ENCODE measurements around the gene MYO16. TPM values are rescaled to one million over a fixed set of nuclear protein-coding genes. Genes with fewer than 3 reads are reported as not detected.

Gene MYO16
- total RNA-seq, 1 donor from 2014 or later: not detected

DNA sequence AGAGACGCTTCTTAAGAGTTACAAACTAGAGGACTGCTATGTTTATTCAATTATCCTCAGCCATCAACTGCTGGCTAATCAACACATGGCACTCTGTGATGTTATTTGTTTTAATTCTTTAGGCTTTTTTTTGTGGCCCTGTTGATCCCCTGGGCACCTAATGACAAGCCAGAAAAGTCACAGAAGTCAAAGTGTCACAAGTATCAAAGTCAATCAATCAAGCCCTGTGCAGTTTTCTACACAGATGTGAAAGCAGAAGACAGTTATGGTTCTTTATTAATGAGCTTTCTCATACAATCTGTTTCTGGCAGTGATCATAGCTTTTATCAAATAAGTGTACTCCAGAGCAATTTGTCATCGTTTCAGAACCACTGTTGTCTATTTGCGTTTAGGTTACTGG is 34.3 kb downstream of the MYO16 start:
- DNase-seq (ENCODE audit: low spot score): no peak

DNA sequence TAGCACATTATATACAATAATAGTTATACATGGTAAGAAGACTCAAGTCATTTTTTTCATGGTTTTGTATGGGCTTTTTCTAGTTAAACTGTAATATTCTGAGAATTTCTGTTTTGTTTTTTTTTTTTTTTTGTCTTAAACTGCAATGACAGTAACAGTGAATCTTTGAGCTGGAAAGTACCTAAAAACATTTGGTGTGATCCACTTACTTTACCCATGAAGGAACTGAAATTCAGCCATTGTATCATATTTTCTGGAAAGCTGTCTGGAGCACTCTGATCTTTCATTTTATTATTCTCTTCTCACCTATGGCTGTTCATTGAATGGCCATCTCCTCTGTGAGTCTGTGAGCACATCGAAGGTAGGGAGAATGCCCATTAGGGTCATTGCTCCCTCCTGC is 37.8 kb downstream of the MYO16 start:
- DNase-seq (ENCODE audit: low spot score): no peak

DNA sequence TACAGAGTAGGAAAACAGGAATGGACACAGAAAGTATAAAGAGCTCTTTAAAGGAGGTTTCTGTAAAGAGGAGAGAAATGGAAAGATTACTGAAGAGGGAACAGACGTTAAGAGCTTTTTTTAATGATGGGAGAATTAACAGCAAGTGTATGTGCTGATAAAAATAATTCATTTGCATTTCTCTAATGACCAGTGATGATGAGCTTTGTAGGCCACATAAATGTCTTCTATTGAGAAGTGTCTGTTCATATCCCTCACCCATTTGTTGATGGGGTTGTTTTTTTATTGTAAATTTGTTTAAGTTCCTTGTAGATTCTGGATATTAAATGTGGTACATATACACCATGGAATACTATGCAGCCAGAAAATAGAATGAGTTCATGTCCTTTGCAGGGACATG is 40.0 kb downstream of the MYO16 start:
- no peak for DNase-seq (ENCODE audit: low spot score)

DNA sequence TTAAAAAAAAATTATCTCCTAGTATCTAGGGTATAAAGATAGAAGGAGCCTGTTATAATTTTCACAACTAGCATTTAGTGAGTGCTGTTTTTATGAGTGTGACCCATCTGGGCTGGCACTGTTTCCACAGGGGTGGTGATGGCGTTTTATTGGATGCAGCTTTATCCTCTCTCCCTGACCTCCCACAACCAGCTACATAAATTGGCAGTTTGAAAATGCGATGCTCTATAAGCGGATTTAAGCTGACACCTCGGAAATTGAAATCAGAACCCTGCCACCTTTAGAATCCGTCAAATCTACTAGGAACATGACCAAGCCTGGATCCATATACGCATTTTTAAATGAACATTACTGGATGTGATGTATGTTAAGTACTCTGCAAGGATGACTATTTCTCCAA is 44.9 kb downstream of the MYO16 start:
- no peak for DNase-seq (ENCODE audit: low spot score)

DNA sequence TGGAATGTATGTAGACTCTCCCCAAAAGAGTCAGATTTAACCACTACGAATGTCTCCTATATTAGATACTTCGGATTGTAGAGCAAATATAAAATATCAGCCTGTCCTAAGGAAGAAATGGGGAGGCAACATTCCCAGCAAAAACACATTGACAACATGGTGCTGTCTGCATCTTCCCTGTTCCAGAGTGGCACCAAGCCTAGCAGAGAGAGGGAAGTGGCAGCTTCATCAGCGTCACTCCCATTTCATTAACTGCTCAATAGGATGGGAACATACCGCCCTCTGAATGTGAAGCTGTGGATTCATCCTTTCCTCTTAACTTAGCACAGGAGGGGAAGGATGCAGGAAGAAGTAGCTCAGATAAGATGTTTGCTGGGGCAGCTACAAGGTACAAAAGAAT is 45.4 kb downstream of the MYO16 start:
- DNase-seq (ENCODE audit: low spot score): no peak

DNA sequence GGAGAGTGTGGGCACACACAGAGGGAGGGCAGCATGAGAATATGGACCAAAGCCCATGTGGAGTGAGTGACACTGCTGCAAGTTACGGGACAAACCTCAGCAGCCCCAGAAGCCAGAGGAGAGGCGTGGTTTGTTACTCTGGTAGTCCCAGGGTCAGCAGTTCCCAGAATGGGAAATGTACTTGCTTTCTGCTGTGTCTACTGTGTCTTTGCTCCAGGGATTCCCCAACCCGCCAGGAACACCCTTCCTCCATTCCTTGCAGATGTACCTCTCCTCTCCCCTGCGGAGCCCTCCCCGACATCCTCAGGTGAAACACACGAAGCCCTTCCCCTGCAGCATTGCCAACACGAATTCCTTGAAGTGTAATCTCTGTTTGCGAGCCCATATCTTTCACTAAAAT is 47.2 kb downstream of the MYO16 start:
- DNase-seq (ENCODE audit: low spot score): no peak

DNA sequence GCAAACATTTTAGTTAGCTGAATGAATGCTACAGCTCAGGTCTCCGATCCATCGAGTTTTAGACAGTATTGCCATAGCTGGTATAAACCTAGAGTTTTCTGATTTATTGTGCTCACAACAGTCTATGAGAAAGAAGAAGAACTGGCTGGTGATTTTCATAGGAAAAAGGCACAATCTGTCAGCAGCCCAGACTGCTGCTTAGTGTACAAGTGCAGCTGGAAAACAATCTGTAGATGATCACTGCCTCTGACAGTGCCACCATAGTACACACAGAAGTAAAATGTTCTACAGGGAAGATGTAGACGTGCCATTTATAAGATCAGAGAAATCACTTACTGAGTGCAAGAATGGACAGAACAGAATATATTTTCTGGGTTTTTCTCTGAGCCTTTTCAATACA is 48.4 kb downstream of the MYO16 start:
- DNase-seq (ENCODE audit: low spot score): no peak

DNA sequence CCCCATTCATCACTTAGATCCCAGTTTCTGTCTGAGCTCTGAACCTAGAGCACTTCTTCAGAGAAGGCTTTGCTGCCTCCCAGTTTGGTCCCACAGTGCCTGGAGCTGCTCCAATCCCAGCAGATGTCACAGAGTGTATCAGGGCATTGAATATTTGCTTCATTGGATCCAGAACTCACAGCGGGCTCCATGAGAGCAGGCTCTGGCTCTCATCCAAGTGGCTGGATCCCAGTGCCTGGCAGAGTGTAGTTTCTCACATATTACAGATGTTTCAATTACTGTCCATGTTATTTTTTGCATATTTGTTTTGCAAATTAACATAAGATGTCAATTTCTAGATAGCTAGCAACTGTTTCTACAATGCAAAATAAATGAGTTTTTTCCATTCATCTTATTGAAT is 50.6 kb downstream of the MYO16 start:
- no peak for DNase-seq (ENCODE audit: low spot score)

DNA sequence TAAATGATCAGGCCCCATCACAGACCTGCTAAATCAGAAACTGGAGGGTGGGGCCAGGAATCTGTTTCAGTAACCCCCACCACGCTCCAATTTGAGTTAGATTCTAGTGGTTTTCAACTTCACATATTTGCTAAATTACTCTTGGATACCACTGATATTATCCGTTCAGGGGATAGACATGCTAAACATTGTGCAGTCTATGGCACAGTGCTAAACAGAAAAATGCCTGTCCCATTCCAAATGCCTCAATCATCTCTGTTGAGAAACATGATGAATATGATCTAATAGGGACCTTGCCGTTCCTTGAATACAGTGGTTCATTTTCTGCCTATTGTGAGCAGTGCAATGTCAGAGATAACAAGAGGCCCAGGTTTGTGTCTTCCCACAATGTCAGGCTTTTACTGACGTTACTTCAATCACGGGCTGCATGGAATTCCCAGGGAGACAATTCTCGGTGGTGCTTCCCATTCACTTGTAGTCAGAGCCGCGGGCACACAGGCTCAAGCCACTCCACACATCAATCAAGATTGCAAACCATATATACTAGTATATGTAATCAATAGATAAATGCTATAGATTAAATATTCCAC is 52.7 kb downstream of the MYO16 start:
- DNase-seq (ENCODE audit: low spot score): no peak

DNA sequence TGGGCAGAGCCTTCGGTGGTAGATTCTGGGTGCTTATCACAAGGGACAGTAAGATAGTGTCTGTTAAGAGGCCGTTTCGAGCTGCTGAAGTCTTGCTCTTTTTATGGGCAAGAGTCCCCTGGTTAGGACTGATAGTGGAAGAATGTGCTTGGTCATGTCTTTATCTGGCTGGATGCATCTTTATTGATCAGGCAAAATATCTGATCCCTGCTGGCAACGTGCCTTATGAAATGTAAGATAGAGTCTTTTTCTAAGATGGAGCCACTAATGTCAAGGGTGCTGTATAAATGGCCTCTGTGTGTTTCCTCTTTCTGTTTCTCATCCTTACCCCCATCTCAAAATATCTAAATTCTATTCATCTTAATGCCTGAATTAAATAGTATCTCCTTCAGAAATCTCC is 53.3 kb downstream of the MYO16 start:
- DNase-seq (ENCODE audit: low spot score): no peak

DNA sequence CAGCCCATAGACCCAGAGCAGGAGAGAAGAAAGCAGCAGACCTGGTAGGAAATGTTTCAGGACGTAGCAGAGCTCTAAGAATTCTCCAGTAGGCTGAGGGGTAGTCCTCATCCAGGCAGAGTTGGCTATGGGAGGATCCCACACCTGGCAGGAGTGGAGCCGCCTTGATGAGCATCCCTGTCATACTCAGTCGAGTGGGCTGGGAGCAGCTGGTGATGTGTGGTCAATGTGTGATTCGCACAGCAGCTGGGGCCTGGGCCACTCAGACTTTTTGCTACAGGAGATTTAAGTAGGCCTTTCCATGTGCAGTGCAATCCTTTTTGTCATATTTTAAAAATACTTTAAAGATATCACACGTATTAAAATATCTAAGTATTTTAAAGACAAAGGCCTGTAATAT is 56.6 kb downstream of the MYO16 start:
- DNase-seq (ENCODE audit: low spot score): no peak

DNA sequence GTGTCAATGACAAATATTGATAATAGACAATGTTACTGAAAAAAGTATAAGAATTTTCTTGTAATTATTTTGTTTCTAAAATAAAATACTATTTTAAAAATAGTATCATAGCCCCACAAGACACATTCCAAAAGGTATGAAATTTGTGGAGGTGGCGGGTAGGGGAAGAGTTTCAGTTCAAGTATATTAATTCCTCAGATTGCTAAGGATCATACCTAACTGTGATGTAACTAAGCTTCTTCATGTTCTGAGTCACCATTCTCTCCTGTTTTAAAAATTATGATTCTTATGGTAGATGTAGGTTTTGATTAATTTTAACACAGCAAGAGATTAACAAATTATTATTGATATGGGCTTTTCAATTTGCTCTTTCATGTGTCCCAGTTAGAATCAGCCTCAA is 61.3 kb downstream of the MYO16 start:
- no peak for DNase-seq (ENCODE audit: low spot score)

DNA sequence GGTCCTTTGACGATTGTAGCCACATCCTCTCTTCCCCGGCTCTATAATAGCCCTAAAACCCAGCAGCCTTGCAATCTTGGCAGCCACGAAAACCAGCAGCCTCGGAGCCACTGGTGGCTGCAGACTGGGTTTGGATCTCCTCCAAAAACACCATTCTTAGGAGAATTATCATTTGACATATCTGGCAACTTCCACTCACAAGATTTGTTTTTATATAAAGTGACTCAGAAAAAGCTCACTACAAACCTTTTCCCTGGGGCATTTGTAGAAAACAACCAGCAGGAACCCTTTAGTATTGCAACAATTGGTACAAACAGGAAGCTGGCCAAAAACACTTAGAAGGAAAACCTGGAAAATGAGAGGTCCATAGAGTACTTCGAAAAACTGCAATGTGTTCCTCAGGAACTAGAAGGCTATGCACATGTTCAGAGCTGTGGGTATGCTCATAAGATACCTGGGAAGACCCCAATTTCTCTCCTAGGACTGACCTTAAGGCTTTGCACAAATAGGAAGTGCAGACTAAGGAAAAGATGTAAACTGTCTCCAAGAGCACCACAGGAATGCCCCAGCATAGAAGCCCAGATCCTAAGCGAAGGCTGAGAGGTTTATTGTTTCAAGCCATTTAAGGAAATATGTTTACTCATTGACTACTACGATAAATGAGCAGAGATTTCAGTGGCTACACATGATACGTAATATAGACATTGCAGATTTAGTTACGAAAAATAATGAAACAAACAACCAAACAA is 71.2 kb downstream of the MYO16 start:
- DNase-seq (ENCODE audit: low spot score): no peak

DNA sequence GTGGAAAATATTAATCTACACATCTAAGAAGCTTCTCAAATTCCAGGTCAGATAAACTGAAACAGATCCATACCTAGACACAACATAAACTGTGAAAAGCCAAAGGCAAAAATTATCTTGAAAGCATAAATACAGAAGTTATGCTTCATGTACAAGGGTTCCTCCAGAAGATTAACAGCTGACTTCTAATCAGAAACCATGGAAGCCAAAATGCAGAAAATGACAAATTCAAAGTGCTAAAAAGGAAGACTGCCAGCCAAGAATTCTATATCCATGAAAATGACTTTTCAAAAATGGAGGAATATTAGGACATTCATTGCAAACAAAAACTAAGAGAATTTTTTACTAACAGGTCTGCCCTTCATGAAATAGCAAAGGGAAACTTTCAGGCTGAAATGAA is 72.8 kb downstream of the MYO16 start:
- no peak for DNase-seq (ENCODE audit: low spot score)

DNA sequence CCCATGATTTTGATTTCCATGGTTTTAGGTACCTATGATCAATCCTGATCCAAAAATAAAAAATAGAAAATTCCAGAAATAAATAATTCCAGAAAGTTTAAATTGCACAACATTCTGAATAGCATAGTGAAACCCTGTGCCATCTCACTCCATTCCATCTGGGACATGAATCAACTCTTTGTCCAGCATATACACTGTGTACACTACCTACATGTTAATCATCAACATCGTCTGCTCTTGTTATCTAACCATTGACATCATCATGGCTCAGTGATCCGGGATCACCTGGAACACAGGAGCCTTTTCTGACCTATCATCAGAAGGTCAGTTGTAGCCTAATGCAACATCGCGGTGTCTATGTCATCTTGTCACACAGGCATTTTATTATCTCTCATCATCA is 75.6 kb downstream of the MYO16 start:
- DNase-seq (ENCODE audit: low spot score): no peak

DNA sequence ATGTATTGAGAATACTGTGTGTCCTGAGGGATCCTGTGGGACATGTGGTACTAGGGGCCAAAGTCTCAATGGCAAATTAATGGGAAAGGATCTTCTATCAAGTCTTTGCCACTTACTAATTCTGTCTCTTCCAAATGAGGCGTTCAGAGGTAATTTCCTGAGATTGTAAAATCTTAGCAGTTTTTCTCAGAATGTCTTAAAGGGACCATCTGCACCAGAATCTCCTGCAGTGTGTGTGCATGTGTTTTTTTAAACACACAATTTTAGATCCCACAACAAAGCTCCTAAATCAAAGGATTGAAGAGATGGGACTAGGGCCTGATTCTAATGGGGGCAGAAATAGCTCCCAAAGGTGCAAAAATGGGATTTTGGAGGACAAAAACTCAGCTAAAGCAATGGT is 78.2 kb downstream of the MYO16 start:
- no peak for DNase-seq (ENCODE audit: low spot score)

DNA sequence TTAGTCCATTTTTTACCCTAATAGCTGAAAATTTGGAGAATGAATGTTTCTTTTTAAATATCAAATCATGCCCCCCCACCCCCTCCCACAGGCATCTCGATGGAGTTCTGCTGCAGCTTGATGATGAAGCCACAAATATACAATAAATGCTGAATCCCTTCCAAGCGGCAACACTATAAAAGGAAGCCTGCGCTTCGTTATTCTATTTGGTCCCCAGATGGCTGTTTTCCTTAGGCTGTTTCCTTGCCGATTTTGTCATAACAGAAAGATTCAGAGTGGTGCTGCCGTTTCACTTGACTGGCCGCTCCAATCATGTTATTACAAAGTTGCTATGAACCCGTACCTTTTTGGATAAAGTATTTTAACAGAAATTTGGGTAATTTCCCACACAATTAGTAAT is 79.5 kb downstream of the MYO16 start:
- DNase-seq (ENCODE audit: low spot score): no peak

DNA sequence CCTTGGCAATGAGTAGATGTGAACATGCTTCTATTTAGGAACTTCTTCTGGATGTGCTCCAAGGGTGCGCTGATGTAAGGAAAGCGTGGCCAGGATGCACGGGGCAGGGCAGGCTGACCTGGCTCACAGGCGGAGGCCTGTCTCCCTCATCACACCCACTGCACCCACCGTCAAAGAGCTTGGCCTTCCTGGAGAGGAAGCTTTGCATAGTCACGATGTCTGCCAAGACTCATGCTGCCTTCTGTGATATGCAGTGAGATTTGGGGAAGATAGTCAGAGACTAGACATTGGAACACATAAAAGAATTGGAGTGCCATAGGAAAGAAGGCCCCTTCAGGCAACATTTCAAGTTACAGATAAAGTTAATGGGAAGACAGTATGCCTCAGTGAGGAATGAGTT is 82.0 kb downstream of the MYO16 start:
- DNase-seq (ENCODE audit: low spot score): no peak

DNA sequence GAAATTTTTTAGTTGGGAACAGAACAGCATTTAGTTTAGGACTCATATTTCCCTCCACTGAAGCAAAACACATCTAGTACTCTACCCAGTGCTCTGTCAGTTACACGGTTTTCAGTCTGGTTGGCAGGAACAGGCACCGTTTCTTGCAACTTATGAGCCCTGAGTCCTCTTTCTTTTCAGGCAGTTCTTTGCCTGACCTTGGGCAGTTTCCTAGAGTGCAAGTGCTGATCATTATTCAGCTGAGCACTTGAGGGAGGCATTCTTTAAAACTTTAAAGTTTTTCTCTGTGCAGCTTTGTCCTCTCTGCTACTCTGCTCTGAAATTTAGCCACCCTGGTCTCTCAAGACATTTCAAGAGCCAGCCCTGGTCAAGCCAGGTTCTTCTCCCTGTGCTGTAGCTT is 96.1 kb downstream of the MYO16 start:
- DNase-seq (ENCODE audit: low spot score): no peak

DNA sequence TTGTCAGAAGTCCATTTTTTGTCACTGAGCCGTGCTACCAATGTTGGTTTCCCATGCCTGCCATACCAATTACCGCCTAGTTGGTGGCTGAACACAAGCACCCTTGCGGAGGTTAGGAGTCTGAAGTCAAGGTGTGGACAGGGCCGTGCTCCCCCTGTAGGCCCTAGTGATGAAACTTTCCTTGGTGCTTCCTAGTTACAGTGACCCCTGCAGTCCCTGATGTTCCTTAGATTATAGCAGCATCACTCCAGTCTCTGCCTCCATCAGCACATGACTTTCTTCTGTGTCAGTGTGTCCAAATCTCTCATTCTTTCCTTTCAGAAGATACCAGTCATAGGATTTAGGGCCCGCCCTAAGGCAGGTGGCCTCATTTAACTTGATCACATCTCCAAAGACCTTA is 99.0 kb downstream of the MYO16 start:
- no peak for DNase-seq (ENCODE audit: low spot score)

DNA sequence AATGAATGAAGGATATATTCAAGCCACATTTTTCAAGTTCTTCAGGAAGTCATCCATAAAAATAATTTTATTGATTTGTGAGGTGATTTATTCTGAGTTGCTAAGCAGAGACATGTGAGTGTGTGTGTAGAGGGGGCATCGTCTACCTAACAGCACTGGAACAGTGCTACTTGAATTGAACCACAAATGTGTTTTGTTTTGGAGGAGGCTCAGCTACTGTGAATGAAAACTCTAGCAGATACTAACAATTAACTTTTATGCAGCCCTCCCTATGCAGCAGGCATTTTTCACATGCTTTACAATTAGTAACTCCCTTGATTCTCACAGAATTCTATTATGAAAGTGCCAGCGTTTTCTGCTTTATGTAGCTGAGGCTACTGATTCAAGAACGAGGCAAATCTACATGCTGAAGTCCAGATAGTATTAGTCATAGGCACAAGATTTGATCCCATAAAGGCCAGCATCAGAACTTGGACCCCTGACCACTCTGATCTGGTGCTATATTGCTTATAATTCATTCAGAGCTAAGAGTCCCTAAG is 103.7 kb downstream of the MYO16 start:
- DNase-seq (ENCODE audit: low spot score): no peak

DNA sequence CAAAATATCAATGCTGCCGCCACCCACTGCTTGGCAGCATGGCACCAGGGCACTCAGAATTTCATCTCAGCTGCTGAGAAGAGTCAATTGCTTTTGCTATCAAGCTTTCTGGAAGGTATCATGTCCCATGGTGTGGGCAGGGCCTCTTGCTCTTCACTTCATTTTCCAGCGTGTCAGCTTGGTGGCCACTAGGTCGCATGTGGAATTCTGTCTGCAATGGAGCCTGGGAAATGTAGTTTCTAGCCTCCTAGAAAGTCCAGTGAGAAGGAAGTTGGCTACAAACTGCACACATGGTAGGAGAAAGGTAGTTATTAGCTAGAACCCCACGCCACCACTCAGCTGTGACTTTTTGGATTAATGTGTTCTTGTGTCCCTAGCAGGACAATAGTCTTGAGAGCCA is 105.3 kb downstream of the MYO16 start:
- no peak for DNase-seq (ENCODE audit: low spot score)

DNA sequence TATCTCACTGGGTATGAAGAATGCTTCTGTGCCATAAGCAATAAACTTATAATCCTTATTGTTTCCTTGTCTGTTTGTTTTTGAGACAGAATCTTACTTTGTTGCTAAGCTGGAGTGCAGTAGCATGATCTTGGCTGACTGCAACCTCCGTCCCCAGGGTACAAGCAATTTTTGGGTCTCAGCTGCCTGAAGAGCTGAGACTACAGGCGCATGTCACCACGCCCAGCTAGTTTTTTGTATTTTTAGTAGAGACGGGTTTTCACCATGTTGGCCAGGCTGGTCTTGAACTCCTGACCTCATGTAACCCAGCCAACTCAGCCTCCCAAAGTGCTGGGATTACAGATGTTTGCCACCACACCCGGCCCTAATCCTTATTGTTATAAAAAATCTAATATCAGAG is 112.5 kb downstream of the MYO16 start:
- no peak for DNase-seq (ENCODE audit: low spot score)

All from ureter (tissue), 1 donor.